Left lung (tissue), 10 donors: ENCODE data around the gene OBI1. TPM values are rescaled to one million over a fixed set of nuclear protein-coding genes. Genes with fewer than 3 reads are reported as not detected.

Source experiments
- ATAC-seq: fragments of 200-7000 bp; cut with Tn5 transposase; one replicate; pipeline ENCODE4 v1.9.1; 2020; ENCODE audit warnings: moderate library complexity
- DNase-seq, 4 donors: peaks; one replicate each; pipeline ENCODE4 v3.0.0-alpha.2; 2013 to 2020
- H3K27ac ChIP-seq, 2 donors: fragments of 200-600 bp; sonication (generic) in 1 of 2; one replicate each; pipeline versions ENCODE4 v1.5.0 to v1.8.0; 2020 to 2021
- H3K27me3 ChIP-seq, 2 donors: fragments of 200-600 bp; sonication (generic) in 1 of 2; one replicate each; pipeline versions ENCODE4 v1.5.0 to v1.8.0; 2020 to 2021
- H3K36me3 ChIP-seq, 2 donors: fragments of 200-600 bp; sonication (generic) in 1 of 2; one replicate each; pipeline versions ENCODE4 v1.5.0 to v1.8.0; 2020 to 2021
- H3K4me1 ChIP-seq, 2 donors: fragments of 200-600 bp; one replicate each; pipeline ENCODE4 v1.8.0; 2021
- H3K4me3 ChIP-seq, 2 donors: fragments of 200-600 bp; sonication (generic) in 1 of 2; one replicate each; pipeline versions ENCODE4 v1.5.0 to v1.8.0; 2020 to 2021; ENCODE audit warnings: mild to moderate bottlenecking in 1 of 2
- H3K9me3 ChIP-seq, 2 donors: fragments of 200-600 bp; sonication (generic) in 1 of 2; one replicate each; pipeline versions ENCODE4 v1.5.0 to v1.8.0; 2020 to 2021
- intact Hi-C, 2 donors: fragments of 100-400 bp; cut with DNase I; formaldehyde crosslinking; loops; one replicate each; pipeline versions ENCODE4 v1.11.2 to v1.14.2; 2022
- polyA plus RNA-seq, 6 donors: library from polyadenylated mRNA; unstranded; fragments of 120-200 nt; gene quantifications; one replicate each; pipeline ENCODE4 v1.2.1, GENCODE V29; 2013; ENCODE audit not compliant: insufficient read length in 6 of 6
- total RNA-seq, 2 donors: library from RNA; stranded (reverse); fragmentation: NEBNext Ultra II Directional; extraction: Animal tissue kit (Norgen Biotek cat#: 25700); gene quantifications; one replicate each; pipeline ENCODE4 v1.2.1, GENCODE V29; 2021
- TF ChIP-seq, protein P1 (sequence below), 2 donors: fragments of 200-600 bp; sonication (generic) in 1 of 2; IDR thresholded peaks; one replicate each; pipeline versions ENCODE4 v1.5.0 to v1.8.0; 2021; ENCODE audit warnings: antibody characterized with exemption in 2 of 2
- donor health status: DM: no; HTN: yes; CAD: no.
- donor health status: DM: no; HTN: no; CAD: no.

The OBI1 gene
- total and polyA plus RNA-seq, 8 donors: 7.1 to 22.7 (median 20.3) TPM

DNA sequence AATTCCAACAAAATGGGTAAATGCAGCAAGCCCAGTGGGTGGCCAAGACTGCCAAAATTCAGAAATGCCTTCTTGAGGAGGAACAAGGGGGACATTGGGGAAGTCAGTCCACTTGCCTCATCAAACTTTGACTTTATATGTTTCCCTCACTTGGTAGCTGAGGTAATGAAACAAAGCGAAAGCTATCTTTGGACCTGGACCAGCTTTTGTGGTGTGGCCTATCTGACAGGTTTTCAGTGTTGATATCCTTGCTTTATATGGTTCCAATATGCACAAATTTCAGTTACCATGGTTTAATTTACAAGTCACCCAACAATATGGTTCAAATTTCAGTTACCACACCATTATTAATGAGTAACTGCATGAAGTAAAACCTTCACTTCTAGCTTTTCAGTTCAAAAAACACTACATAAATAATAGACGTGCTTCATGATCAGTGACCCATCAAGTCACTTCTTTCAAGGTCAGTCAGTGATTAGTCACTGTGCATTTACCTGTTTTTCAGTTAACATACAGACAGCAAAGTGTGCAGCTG lies 38.0 kb downstream of the OBI1 start:
- no peak overlapping the region for H3K27ac ChIP-seq
- H3K4me3 ChIP-seq: no peak overlapping the region
- DNase-seq: no peak
- ATAC-seq: no peak
- TF ChIP-seq, protein P1, sequence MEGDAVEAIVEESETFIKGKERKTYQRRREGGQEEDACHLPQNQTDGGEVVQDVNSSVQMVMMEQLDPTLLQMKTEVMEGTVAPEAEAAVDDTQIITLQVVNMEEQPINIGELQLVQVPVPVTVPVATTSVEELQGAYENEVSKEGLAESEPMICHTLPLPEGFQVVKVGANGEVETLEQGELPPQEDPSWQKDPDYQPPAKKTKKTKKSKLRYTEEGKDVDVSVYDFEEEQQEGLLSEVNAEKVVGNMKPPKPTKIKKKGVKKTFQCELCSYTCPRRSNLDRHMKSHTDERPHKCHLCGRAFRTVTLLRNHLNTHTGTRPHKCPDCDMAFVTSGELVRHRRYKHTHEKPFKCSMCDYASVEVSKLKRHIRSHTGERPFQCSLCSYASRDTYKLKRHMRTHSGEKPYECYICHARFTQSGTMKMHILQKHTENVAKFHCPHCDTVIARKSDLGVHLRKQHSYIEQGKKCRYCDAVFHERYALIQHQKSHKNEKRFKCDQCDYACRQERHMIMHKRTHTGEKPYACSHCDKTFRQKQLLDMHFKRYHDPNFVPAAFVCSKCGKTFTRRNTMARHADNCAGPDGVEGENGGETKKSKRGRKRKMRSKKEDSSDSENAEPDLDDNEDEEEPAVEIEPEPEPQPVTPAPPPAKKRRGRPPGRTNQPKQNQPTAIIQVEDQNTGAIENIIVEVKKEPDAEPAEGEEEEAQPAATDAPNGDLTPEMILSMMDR (IDR thresholded peaks at IDR 0.05): no peak
- H3K36me3 ChIP-seq: peaks cover 0 to 41% of the 10 kb centered on the region in 2 donors
- no peaks in the 10 kb centered on the region for H3K4me1 ChIP-seq
- no peaks in the 10 kb centered on the region for H3K27me3 ChIP-seq
- H3K9me3 ChIP-seq: no peaks in the 10 kb centered on the region
- intact Hi-C loops: no loop called here

DNA sequence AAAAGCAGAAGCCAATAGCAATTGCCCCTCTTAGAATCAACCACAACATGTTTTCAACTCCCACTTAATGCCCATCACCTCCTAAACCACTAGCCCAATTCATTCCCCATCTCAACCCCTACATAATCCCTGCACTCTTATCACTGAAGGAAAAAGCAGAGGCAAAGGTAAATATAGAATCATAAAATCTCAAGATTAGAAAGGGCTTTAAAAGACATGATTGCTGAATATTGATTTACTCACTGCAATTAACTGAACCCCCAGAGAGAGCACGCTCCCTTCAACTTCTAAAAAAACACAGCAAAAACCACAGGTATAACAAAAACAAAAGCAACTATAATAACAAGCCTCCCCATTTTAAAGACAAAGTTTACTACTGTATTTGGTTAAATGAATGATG lies 40.5 kb downstream of the OBI1 start:
- no peaks in the 10 kb centered on the region for H3K27me3 ChIP-seq
- peaks cover 0 to 52% of the 10 kb centered on the region in 2 donors for H3K36me3 ChIP-seq
- ATAC-seq: no peak
- H3K9me3 ChIP-seq: no peaks in the 10 kb centered on the region
- intact Hi-C loops: no loop called here
- H3K4me3 ChIP-seq: no peak overlapping the region
- H3K4me1 ChIP-seq: no peaks in the 10 kb centered on the region
- no peak for DNase-seq
- TF ChIP-seq, protein P1 (IDR thresholded peaks at IDR 0.05): no peak
- H3K27ac ChIP-seq: no peak overlapping the region

DNA sequence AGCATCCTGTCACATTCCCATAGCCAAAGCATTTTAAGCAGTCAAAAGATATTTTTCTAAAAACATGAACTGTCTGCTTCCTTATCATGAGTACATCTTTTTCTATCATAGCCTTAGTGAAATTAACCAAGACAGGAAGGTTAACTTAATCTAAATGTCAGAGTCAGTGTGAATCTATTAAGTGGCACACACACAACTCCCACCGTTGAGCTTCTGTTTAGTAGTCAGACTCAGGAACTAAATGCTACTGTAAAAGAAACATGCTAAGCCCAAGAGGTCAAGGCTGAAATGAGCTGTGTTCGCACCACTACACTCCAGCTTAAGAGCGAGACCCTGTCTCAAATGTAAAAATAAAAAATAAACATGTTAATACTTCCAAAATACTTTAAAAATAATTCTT lies 47.9 kb downstream of the OBI1 start:
- Histone ChIP-seq H3K27me3 (peaks cover 53 to 62% of the 10 kb centered on the region in 2 donors), H3K27ac (no peak overlapping the region), H3K9me3 (no peaks in the 10 kb centered on the region), H3K36me3 (peaks cover 0 to 21% of the 10 kb centered on the region in 2 donors), H3K4me1 (peaks cover 9 to 31% of the 10 kb centered on the region in 2 donors), H3K4me3 (no peak overlapping the region)
- TF ChIP-seq, protein P1 (IDR thresholded peaks at IDR 0.05): no peak
- DNase-seq (no peak), ATAC-seq (no peak)
- intact Hi-C loops: no loop called here

GRCh38 chr13:78610381-78610883 lies 48.5 kb downstream of the OBI1 start:
- Histone ChIP-seq H3K36me3 (peaks cover 0 to 15% of the 10 kb centered on the region in 2 donors), H3K27ac (no peak overlapping the region), H3K4me1 (peaks cover 9 to 31% of the 10 kb centered on the region in 2 donors), H3K4me3 (no peak overlapping the region), H3K9me3 (no peaks in the 10 kb centered on the region), H3K27me3 (peaks cover 59 to 68% of the 10 kb centered on the region in 2 donors)
- TF ChIP-seq, protein P1 (IDR thresholded peaks at IDR 0.05): no peak
- no peak for ATAC-seq
- DNase-seq: no peak
- intact Hi-C loops: no loop called here

GRCh38 chr13:78609464-78610205 lies 49.3 kb downstream of the OBI1 start:
- H3K36me3 ChIP-seq: peaks cover 0 to 7% of the 10 kb centered on the region in 2 donors
- intact Hi-C loops: no loop called here
- ATAC-seq (peak; percentile 79), DNase-seq (peak in 1 of 4 donors; percentile 78)
- H3K27me3 ChIP-seq: peaks cover 67 to 76% of the 10 kb centered on the region in 2 donors
- H3K9me3 ChIP-seq: no peaks in the 10 kb centered on the region
- TF ChIP-seq, protein P1 (IDR thresholded peaks at IDR 0.05): no peak
- H3K4me3 ChIP-seq: peak overlapping the region; percentile 29 to 43
- H3K4me1 ChIP-seq: peaks cover 9 to 31% of the 10 kb centered on the region in 2 donors
- no peak overlapping the region for H3K27ac ChIP-seq
